ENCODE measurements around the gene PIP5K1B. TPM values are rescaled to one million over a fixed set of nuclear protein-coding genes. Genes with fewer than 3 reads are reported as not detected.

Gene PIP5K1B
- total and polyA plus RNA-seq, 2 donors (not counting 1 experiment from before 2014, with no cell fraction given): 11.8 to 24.1 TPM

DNA sequence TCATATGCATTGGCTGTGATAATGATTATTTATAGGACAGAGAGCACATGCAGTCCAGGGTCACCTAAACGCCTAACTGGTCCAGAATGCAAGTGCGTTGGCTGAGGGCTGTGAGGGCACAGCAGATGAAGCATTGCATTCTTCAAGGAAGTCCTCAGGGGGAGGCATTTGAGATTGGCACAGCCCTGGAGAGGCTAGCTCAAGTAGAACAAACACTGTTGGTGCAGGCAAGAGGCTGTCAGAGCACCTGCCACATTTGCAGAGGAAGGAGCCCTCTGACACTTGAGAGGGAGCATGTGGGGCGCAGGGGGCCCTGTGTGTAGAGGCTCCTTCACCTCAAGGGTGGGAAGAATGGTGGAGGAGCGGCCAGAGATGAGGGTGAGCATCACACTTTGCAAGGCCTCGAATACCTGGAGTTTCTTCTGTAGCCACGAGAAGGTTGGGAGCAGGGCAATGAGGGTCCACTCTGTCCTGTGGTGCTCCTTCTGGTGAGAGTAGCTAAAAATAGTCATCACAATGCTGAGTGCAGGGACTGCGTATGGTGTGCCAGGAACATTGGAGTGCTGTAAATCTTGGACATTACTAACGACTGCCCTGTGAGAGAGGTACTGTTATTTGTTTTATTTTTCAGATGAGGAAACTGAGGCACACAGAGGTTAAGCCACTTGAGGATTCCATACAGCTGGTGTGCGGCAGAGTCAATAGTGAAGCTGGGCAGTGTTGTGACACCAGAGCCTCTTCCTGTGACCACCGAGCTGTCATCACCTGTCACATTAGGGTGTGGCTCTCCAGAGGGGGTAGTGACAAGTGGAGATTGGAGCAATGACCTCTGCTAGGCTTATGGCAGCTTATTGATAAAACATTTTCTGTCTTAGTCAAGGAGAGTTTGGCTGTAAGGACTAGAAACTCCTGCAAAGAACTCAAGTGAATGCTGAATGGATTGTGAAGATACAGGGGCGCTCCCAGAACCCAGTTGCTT is 100.2 kb downstream of the PIP5K1B start:
- intact Hi-C loops (cut with micrococcal nuclease): no loop called here
- ChIA-PET CTCF (no interaction called here), POLR2A (no interaction called here)
- no peak overlapping the region for H3K27ac ChIP-seq (ENCODE audit: low read length in 2 of 2)
- no peak overlapping the region for H3K4me3 ChIP-seq (ENCODE audit: control extremely low read depth in 1 of 5, extremely low read depth in 1 of 5, insufficient read depth in 1 of 5, low read depth in 2 of 5, low read length in 4 of 5)
- H3K4me1 ChIP-seq (ENCODE audit: control insufficient read depth in 2 of 2, insufficient read depth in 2 of 2, low read length in 2 of 2): peaks cover 42 to 43% of the 10 kb centered on the region in 2 donors
- peaks cover 8% of the 10 kb centered on the region for H4K20me1 ChIP-seq (ENCODE audit: control insufficient read depth, insufficient read depth, low read length, poor library complexity, severe bottlenecking)
- Mint-ChIP-seq H3K4me3 (no peak overlapping the region), H3K27ac (peak overlapping the region; percentile 16), H3K9me3 (ENCODE audit: insufficient read depth) (no peaks in the 10 kb centered on the region), H3K27me3 (no peaks in the 10 kb centered on the region), H3K4me1 (peaks cover 42% of the 10 kb centered on the region)
- no peak overlapping the region for H3K9ac ChIP-seq (ENCODE audit: low read length)
- H3K4me2 ChIP-seq (replicated peaks; ENCODE audit: low read depth, low read length, poor library complexity, severe bottlenecking): peak overlapping the region; percentile 2
- H3K9me3 ChIP-seq (ENCODE audit: control extremely low read depth in 1 of 3, control insufficient read depth in 2 of 3, insufficient read depth in 1 of 3, low read length in 2 of 3): no peaks in the 10 kb centered on the region
- no peaks in the 10 kb centered on the region for H3K36me3 ChIP-seq (replicated peaks in 1 of 2; ENCODE audit: control extremely low read depth in 1 of 2, control insufficient read depth in 1 of 2, extremely low read depth in 1 of 2, insufficient read depth in 2 of 2, low read length in 1 of 2)
- no peak overlapping the region for H2AFZ ChIP-seq (ENCODE audit: insufficient read depth, low read depth, low read length, poor library complexity, severe bottlenecking)
- ATAC-seq (ENCODE audit: low read depth): no peak
- H3K79me2 ChIP-seq (ENCODE audit: control insufficient read depth, insufficient read depth, low read length): peaks cover 79% of the 10 kb centered on the region
- 90% methylated on average over 11 of the region's 11 CpGs for WGBS (ENCODE audit: insufficient coverage)
- H3K27me3 ChIP-seq (replicated peaks in 1 of 4; ENCODE audit: control extremely low read depth in 1 of 4, control insufficient read depth in 3 of 4, insufficient read depth in 4 of 4, low read length in 3 of 4): no peaks in the 10 kb centered on the region
- no peak for TF ChIP-seq EZH2 (IDR thresholded peaks at IDR 0.05; ENCODE audit: borderline replicate concordance, insufficient read depth, low read depth, low read length, poor library complexity, severe bottlenecking)
- TF ChIP-seq, protein P1, sequence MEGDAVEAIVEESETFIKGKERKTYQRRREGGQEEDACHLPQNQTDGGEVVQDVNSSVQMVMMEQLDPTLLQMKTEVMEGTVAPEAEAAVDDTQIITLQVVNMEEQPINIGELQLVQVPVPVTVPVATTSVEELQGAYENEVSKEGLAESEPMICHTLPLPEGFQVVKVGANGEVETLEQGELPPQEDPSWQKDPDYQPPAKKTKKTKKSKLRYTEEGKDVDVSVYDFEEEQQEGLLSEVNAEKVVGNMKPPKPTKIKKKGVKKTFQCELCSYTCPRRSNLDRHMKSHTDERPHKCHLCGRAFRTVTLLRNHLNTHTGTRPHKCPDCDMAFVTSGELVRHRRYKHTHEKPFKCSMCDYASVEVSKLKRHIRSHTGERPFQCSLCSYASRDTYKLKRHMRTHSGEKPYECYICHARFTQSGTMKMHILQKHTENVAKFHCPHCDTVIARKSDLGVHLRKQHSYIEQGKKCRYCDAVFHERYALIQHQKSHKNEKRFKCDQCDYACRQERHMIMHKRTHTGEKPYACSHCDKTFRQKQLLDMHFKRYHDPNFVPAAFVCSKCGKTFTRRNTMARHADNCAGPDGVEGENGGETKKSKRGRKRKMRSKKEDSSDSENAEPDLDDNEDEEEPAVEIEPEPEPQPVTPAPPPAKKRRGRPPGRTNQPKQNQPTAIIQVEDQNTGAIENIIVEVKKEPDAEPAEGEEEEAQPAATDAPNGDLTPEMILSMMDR (IDR thresholded peaks at IDR 0.05): no peak
- DNase-seq: no peak

Measured in B cell (primary cell).